Spleen (tissue), 7 donors: ENCODE data around the gene DLD.

Source experiments
- POLR2A ChIP-seq, 3 donors: fragments of 450-650 bp; IDR thresholded peaks; one replicate each; pipeline ENCODE4 v1.5.1; 2017; ENCODE audit warnings: antibody characterized with exemption in 3 of 3, mild to moderate bottlenecking in 1 of 3
- POLR2AphosphoS5 ChIP-seq, 3 donors: sonication (generic); formaldehyde crosslinking; IDR thresholded peaks; one replicate each; pipeline ENCODE4 v1.5.1; 2017; ENCODE audit warnings: antibody characterized with exemption in 3 of 3
- TF ChIP-seq, protein P1 (sequence below), 11 experiments: fragments of 200-600 bp in 7 of 11; fragments of 450-650 bp in 4 of 11; sonication (generic) in 4 of 11; IDR thresholded peaks in 8 of 11; conservative IDR thresholded peaks in 3 of 11; 1 replicate in 7 of 11; 2 replicates in 4 of 11; pipeline versions ENCODE4 v1.4.0 to v1.8.0; 2016 to 2021; ENCODE audit warnings: antibody characterized with exemption in 11 of 11, inconsistent platforms in 4 of 11, mild to moderate bottlenecking in 1 of 11
- donor health status: DM: no; HTN: no; CAD: no; lungs with moderate emphysema.
- donor health status: DM: no; HTN: no; CAD: no.
- donor health status: DM: no; HTN: no; CAD: no.

DNA sequence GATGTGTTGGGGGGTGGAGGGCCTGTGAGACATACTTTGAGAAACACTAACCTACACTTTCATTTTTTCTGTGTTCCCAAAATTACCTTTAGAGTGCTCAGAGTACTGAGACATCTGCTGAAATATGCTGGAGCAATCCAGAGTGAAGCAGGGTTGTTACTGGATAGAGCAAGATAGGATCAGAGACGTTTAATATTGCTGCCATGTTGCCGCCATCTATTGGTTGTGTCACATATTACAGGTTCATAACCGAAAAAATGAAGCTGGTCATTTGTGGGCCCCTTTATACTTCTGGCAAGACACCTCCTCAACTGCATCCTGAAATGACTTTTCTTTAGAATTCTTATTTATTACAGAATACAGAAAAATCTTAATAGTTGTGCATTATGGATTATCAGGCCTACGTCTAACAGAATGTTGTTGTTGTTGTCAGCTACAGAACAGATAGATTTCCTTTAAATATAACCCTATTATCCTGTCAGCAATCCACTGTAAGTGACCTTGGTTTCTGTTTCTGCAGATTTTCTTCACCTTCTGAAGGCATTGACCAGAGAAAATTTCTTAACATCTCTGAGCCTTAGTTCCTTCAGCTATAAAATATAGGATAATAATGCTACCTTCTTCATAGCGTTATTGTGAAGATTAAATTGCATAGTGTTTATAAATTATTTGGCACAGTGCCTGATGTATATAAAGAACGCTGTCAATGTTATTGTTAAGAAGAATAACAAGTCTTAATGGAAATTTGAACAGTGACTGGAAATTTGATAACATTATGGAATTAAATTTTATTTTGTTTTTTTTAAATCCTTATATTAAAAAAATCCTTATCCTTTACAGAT, 16.2 kb upstream of the DLD start:
- TF ChIP-seq POLR2AphosphoS5 (IDR thresholded peaks at IDR 0.05) (no peak), POLR2A (IDR thresholded peaks at IDR 0.05) (no peak)
- TF ChIP-seq, protein P1, sequence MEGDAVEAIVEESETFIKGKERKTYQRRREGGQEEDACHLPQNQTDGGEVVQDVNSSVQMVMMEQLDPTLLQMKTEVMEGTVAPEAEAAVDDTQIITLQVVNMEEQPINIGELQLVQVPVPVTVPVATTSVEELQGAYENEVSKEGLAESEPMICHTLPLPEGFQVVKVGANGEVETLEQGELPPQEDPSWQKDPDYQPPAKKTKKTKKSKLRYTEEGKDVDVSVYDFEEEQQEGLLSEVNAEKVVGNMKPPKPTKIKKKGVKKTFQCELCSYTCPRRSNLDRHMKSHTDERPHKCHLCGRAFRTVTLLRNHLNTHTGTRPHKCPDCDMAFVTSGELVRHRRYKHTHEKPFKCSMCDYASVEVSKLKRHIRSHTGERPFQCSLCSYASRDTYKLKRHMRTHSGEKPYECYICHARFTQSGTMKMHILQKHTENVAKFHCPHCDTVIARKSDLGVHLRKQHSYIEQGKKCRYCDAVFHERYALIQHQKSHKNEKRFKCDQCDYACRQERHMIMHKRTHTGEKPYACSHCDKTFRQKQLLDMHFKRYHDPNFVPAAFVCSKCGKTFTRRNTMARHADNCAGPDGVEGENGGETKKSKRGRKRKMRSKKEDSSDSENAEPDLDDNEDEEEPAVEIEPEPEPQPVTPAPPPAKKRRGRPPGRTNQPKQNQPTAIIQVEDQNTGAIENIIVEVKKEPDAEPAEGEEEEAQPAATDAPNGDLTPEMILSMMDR (IDR thresholded peaks at IDR 0.05 in 8 of 11, conservative IDR thresholded peaks at IDR 0.05 in 3 of 11), result peak in 10 of 11 experiments; percentile 32 to 71 (median 62)
